ENCODE results near the gene RFFL. TPM values are rescaled to one million over a fixed set of nuclear protein-coding genes. Genes with fewer than 3 reads are reported as not detected.

The RFFL gene
- total RNA-seq, 1 experiment from 2014 or later: 37.7 TPM

GRCh38 chr17:35073991-35074627 lies 10.6 kb upstream of the RFFL start:
- intact Hi-C loops (cut with micrococcal nuclease): no loop called here
- Histone ChIP-seq H4K20me1 (ENCODE audit: low read length) (no peaks in the 10 kb centered on the region), H3K4me1 (ENCODE audit: insufficient read depth, low read length) (peaks cover 43% of the 10 kb centered on the region), H3F3A (ENCODE audit: low read length, unreplicated experiment) (no peaks in the 10 kb centered on the region), H3K27me3 (ENCODE audit: low read length) (no peaks in the 10 kb centered on the region), H3K27ac (ENCODE audit: low read length) (peak overlapping the region; percentile 77), H2AFZ (ENCODE audit: low read length) (no peak overlapping the region), H3K4me3 (ENCODE audit: low read length) (no peak overlapping the region), H3K4me2 (ENCODE audit: low read length) (peak overlapping the region; percentile 26; the same call in 1 of the 2 replicates), H3K9ac (ENCODE audit: low read length) (0 out of 2 replicates have a peak overlapping the region, but pooled peaks have one; percentile 4), H3K79me2 (ENCODE audit: low read length) (peaks cover 98% of the 10 kb centered on the region), H3K9me2 (replicated peaks; ENCODE audit: low read length) (no peaks in the 10 kb centered on the region), H3K9me3 (ENCODE audit: low read length) (no peaks in the 10 kb centered on the region), H3K36me3 (ENCODE audit: low read depth, low read length) (peaks cover 10% of the 10 kb centered on the region)
- TF ChIP-seq CTCF (conservative IDR thresholded peaks at IDR 0.05; ENCODE audit: low read depth, low read length) (no peak), EZH2 (IDR thresholded peaks at IDR 0.05; ENCODE audit: low read length, unreplicated experiment) (no peak), EZH2phosphoT487 (IDR thresholded peaks at IDR 0.05; ENCODE audit: borderline replicate concordance, low read length) (no peak)
- no TSS peak for BruUV-seq (replicated peaks)
- no peak for ATAC-seq
- DNase-seq: peak; percentile 41
- POLR2A ChIA-PET (ENCODE audit: unreplicated experiment): no interaction called here
- CTCF ChIA-PET: no interaction called here

GRCh38 chr17:35073183-35073790 lies 9.8 kb upstream of the RFFL start:
- BruUV-seq (replicated peaks): no TSS peak
- peaks cover 35% of the 10 kb centered on the region for H3K4me1 ChIP-seq (ENCODE audit: insufficient read depth, low read length)
- POLR2A ChIA-PET (ENCODE audit: unreplicated experiment): no interaction called here

More at GRCh38 chr17:35073183-35073790, 9.8 kb upstream of the RFFL start:
- Histone ChIP-seq H3K27me3 (ENCODE audit: low read length) (no peaks in the 10 kb centered on the region), H3K4me2 (ENCODE audit: low read length) (no peak overlapping the region), H2AFZ (ENCODE audit: low read length) (no peak overlapping the region), H3K4me3 (ENCODE audit: low read length) (no peak overlapping the region), H3K9ac (ENCODE audit: low read length) (0 out of 2 replicates have a peak overlapping the region, but pooled peaks have one; percentile 4), H3K27ac (ENCODE audit: low read length) (peak overlapping the region; percentile 77), H3K79me2 (ENCODE audit: low read length) (peaks cover 98% of the 10 kb centered on the region), H3F3A (ENCODE audit: low read length, unreplicated experiment) (no peaks in the 10 kb centered on the region), H3K9me2 (replicated peaks; ENCODE audit: low read length) (no peaks in the 10 kb centered on the region), H4K20me1 (ENCODE audit: low read length) (no peaks in the 10 kb centered on the region), H3K9me3 (ENCODE audit: low read length) (no peaks in the 10 kb centered on the region), H3K36me3 (ENCODE audit: low read depth, low read length) (peaks cover 17% of the 10 kb centered on the region)
- DNase-seq (no peak), ATAC-seq (no peak)
- intact Hi-C loops (cut with micrococcal nuclease): no loop called here
- TF ChIP-seq EZH2phosphoT487 (IDR thresholded peaks at IDR 0.05; ENCODE audit: borderline replicate concordance, low read length) (no peak), CTCF (conservative IDR thresholded peaks at IDR 0.05; ENCODE audit: low read depth, low read length) (no peak), EZH2 (IDR thresholded peaks at IDR 0.05; ENCODE audit: low read length, unreplicated experiment) (no peak)
- CTCF ChIA-PET: no interaction called here

All from PC-3 (cell line).